GM12891 (cell line): ENCODE data around the gene GJC2.
"Not testable (repeated sequence)": the region's sequence is repeated elsewhere in the genome, so short reads cannot be mapped to it uniquely, and the experiment has no call there.

Experiments used
- DNase-seq: peaks from one replicate; pipeline ENCODE4 v3.0.0; 2011; ENCODE audit warnings: low spot score; ENCODE audit not compliant: insufficient read length
- FAIRE-seq: peaks from 2 replicates; lab custom pipeline; 2011; peaks lifted over from hg19 to GRCh38; lab: Jason Lieb, UNC
- PAX5 ChIP-seq: IDR thresholded peaks from 2 replicates; pipeline ENCODE4 v1.6.1; 2011; ENCODE audit warnings: low read length, moderate library complexity, mild to moderate bottlenecking; ENCODE audit not compliant: insufficient read depth, severe bottlenecking
- POLR2A ChIP-seq: IDR thresholded peaks from 2 replicates; pipeline ENCODE4 v1.6.1; 2011; ENCODE audit warnings: low read depth, low read length, control low read depth
- POLR2AphosphoS5 ChIP-seq: IDR thresholded peaks from 2 replicates; pipeline ENCODE4 v1.6.1; 2011; ENCODE audit warnings: low read depth, low read length, control low read depth
- POU2F2 ChIP-seq: IDR thresholded peaks from 2 replicates; pipeline ENCODE4 v1.6.1; 2011; ENCODE audit warnings: low read depth, mild to moderate bottlenecking, control low read depth, low read length, moderate library complexity
- SPI1 ChIP-seq: IDR thresholded peaks from 2 replicates; pipeline ENCODE4 v1.6.1; 2011; ENCODE audit warnings: low read depth, low read length, control low read depth
- TAF1 ChIP-seq: IDR thresholded peaks from 2 replicates; pipeline ENCODE4 v1.6.1; 2011; ENCODE audit warnings: low read depth, low read length, control low read depth

Gene GJC2

DNA sequence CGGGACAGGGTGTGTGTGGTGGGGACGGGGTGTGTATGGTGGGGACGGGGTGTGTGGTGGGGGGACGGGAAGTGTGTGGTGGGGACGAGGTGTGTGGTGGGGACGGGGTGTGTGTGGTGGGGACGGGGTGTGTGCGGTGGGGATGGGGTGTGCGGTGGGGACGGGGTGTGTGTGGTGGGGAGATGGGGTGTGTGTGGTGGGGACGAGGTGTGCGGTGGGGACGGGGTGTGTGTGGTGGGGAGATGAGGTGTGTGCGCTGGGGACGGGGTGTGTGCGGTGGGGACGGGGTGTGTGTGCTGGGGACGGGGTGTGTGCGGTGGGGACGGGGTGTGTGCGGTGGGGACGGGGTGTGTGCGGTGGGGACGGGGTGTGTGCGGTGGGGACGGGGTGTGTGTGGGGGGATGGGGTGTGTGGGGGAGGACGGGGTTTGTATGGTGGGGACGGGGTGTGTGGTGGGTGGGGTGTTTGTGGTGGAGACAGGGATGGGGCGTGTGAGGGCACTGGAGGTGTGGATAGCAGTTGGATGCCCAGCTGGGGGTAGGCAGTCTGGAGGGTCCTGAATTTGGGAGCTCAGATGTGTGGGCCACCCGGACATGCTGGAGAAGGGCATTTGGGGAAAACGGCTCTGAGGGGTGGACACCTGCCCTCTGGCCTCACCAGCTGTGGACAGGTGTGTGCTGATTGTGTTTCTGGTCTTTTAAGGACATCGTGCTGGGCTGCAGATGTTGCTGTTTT, 32.7 kb downstream of the GJC2 start:
- TF ChIP-seq SPI1 (no peak), POU2F2 (no peak), POLR2A (no peak), PAX5 (no peak), POLR2AphosphoS5 (no peak), TAF1 (no peak)
- DNase-seq (no peak), FAIRE-seq (no peak)

DNA sequence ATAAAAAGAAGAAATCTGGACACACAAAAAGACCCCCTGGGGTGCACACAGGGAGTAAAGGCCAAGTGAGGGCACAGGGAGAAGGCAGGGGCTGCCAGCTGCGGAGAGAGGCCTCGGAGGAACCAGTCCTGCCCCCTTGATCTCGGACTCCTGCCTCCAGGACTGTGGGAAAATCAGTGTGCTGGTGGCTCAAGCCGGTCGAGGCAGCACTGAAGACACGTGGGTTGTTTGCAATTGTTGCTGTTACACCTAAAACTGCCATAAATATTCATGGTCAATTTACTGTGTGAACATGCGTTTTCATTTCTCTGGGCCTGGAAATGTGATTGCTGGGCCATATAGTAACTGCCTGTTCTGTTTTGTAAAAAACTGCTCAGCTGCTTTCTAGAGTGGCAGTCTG, 34.4 kb downstream of the GJC2 start:
- TF ChIP-seq POLR2A (no peak), POU2F2 (no peak), PAX5 (no peak), POLR2AphosphoS5 (no peak), TAF1 (no peak)
- FAIRE-seq (no peak), DNase-seq (no peak)

DNA sequence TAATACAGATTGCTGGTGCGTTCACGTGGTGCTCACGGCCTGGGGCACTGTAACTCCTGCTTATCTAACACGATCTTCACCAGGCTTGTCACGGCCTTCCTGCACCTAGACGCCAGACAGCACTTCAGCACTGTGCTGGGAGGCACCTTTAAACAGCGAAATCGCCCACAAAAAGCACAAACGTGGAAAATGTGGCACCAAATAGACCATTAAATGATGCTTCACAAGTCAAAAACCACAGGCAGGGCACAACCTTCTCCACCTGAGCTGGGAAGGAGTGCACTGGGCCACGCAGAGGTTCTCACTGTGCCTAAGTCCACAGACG, 35.9 kb downstream of the GJC2 start:
- FAIRE-seq (no peak), DNase-seq (no peak)
- TF ChIP-seq TAF1 (no peak), POU2F2 (no peak), POLR2AphosphoS5 (no peak), POLR2A (no peak), SPI1 (no peak), PAX5 (no peak)

DNA sequence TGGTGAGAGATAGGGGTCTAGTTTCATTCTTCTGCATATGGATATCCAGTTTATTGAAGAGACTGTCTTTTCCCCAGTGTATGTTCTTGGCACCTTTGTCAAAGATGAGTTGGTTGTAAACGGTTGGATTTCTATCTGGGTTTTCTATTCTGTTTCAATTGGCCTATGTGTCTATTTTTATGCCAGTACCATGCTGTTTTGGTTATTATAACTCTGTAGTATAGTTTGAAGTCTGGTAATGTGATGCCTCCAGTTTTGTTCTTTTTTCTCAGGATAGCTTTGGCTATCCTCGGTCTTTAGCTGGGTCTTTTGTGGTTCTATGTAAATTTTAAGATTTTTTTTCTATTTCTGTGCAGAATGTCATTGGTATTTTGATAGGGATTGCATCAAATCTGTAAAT, 38.5 kb downstream of the GJC2 start:
- not testable (repeated sequence) for FAIRE-seq, DNase-seq

DNA sequence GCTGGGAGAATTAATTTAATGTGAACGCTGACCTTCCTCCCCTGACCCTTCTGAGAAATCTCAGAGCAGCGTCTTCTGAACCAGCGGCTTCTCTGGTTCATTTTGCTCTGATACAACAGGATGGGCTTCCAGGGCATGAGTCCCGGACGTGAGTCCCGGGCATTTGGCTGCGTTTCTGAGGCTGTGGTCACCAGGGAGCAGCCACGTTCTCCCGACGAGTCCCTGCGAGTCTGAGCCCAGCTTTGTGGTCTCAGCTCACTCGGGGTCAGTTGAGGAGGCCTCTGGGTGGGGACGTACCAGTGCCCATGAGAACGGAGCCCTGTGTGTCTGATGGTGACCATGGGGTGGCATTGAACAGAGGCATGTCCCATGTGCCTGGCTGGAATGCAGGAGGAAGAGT, 40.5 kb downstream of the GJC2 start:
- FAIRE-seq: no peak
- no peak for DNase-seq
- TF ChIP-seq POLR2AphosphoS5 (no peak), POU2F2 (no peak), SPI1 (no peak), POLR2A (no peak), PAX5 (no peak), TAF1 (no peak)

DNA sequence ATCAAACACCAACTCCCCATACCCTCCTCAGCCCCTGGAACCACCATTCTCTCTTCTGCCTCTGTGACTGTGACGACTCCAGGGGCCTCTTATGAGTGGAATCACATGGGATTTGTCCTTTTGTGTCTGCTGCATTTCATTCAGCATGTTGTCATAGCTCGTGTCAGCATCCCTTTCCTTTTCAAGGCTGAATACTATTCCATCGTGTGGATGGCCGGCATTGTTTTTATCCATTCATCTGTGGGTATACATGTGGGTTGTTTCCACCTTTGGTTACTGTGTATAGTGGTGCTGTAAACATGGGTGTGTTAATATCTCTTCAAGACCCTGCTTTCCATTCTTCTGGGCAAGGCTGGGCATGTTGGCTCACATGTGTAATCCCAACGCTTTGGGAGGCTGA, 41.0 kb downstream of the GJC2 start:
- no peak for FAIRE-seq
- DNase-seq: no peak
- TF ChIP-seq POU2F2 (no peak), SPI1 (no peak), PAX5 (no peak), TAF1 (no peak), POLR2A (no peak), POLR2AphosphoS5 (no peak)

DNA sequence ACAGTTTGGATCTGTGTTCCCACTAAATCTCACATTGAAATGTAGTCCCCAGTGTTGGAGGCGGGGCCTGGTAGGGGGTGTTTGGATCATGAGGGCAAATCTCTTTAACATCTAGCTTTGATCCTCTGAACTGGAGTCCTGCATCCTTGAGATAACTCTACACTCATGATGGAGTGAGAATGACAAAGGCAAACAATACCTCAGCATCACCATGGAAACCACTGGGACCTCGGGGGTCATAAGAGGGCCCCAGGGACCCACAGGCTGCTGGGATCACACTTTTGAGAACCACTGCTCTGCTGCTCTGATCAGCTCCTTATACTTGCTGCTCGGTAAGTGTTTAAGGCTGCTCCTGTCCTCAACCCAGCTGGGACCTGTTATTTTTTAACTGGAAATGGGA, 44.7 kb downstream of the GJC2 start:
- FAIRE-seq: no peak
- TF ChIP-seq POLR2AphosphoS5: no peak
- TF ChIP-seq SPI1: no peak
- DNase-seq: no peak

DNA sequence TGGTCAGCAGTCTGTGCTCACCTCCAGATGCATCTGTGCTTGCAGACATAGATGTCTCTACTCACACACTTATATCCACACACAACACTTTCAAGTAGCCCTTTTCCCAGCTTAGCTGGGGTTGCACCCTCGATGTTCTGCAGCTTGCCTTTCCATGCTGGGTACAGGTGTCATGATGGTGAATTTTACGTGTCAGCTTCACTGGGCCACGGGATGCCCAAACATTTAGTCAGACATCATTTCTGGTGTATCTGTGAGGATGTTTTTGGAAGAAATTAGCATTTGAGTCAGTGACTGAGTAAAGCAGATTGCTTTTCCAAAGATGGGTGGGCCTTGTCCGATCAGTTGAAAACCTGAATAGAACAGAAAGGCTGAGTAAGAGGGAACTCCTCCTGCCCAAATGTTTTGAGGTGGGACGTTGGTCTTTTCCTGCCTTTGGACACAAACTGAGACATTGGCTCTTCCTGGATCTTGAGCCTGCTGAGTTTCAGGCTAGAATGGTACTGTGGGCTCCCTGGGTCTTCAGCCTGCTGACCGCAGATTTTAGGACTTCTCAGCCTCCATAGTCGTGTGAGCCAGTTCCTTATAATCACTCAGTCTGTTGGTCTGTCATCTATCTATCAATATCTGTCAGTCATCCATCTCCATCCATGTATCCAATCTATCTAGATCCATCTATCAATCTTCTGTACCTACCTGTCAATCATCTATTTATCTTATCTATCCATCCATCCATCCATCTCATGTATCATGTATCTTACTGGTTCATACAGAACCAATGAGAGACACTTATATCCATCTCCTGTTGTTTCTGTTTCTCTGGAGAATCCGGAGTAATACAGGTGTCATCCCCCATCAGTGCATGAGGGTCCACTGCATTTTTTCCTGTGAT, 45.4 kb downstream of the GJC2 start:
- FAIRE-seq (no peak), DNase-seq (no peak)
- TF ChIP-seq POLR2AphosphoS5: no peak
- TF ChIP-seq POU2F2: no peak
- TF ChIP-seq SPI1: no peak
- no peak for TF ChIP-seq PAX5
- no peak for TF ChIP-seq TAF1
- TF ChIP-seq POLR2A: no peak

DNA sequence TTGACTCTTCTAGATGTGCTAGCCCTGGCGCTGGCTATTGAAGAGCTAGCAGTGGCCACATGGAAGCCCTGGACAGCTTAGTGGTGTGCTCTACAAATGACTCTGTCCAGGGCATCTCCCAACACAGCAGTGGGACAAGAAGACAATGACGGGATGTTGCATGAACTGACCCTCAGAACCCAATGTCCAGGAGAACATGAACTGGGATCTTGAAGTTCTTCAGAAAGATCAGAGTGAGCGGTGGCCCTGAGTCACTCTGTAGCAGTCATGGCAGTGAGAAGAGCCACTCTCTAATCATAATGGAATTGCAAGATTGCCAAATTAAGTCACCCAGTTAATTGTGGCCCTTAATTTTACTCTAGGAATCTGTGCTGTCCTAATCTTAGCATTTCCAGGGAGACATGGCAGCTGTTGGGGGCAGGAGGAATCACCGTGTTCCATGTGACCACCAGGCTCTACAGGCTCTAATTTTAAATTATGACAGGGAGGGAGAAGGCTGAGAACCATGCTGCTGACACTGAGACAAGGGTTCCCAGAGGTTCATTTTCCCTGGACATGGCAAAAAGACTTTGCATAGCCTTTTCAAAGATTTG, 47.9 kb downstream of the GJC2 start:
- no peak for TF ChIP-seq POLR2AphosphoS5
- TF ChIP-seq TAF1: no peak
- no peak for TF ChIP-seq PAX5
- no peak for TF ChIP-seq POLR2A
- FAIRE-seq (no peak), DNase-seq (no peak)
